Fibroblast of skin of left quadriceps (primary cell): ENCODE data around the gene POTEI.
"Not testable (repeated sequence)": the region's sequence is repeated elsewhere in the genome, so short reads cannot be mapped to it uniquely, and the experiment has no call there.

Experiments
- DNase-seq, 2 experiments: peaks; one replicate each; pipeline ENCODE4 v3.0.0-alpha.2; 2013; ENCODE audit warnings: low read depth in 2 of 2

The POTEI gene

GRCh38 chr2:130455413-130455812 lies 53.7 kb downstream of the POTEI start:
- not testable (repeated sequence) for DNase-seq

GRCh38 chr2:130454712-130455083 lies 54.4 kb downstream of the POTEI start:
- DNase-seq: not testable (repeated sequence)

- not testable (repeated sequence) for DNase-seq
Measured at GRCh38 chr2:130453955-130454711, 55.0 kb downstream of the POTEI start.

- not testable (repeated sequence) for DNase-seq
Measured at GRCh38 chr2:130452897-130453296, 56.2 kb downstream of the POTEI start.

- not testable (repeated sequence) for DNase-seq
Measured at GRCh38 chr2:130451823-130452222, 57.3 kb downstream of the POTEI start.

- not testable (repeated sequence) for DNase-seq
Measured at GRCh38 chr2:130451278-130451677, 57.9 kb downstream of the POTEI start.

GRCh38 chr2:130450366-130450765 lies 58.8 kb downstream of the POTEI start:
- DNase-seq: not testable (repeated sequence)

GRCh38 chr2:130427631-130428030 lies 81.5 kb downstream of the POTEI start:
- DNase-seq: not testable (repeated sequence)

- not testable (repeated sequence) for DNase-seq
Measured at GRCh38 chr2:130418845-130419244, 90.3 kb downstream of the POTEI start.

- not testable (repeated sequence) for DNase-seq
Measured at GRCh38 chr2:130416693-130417092, 92.4 kb downstream of the POTEI start.
